Measurements from ENCODE around the gene CPNE2. TPM values are rescaled to one million over a fixed set of nuclear protein-coding genes. Genes with fewer than 3 reads are reported as not detected.

CPNE2 gene
- total and polyA plus RNA-seq, 9 donors: 12.3 to 32.3 (median 18.1) TPM

DNA sequence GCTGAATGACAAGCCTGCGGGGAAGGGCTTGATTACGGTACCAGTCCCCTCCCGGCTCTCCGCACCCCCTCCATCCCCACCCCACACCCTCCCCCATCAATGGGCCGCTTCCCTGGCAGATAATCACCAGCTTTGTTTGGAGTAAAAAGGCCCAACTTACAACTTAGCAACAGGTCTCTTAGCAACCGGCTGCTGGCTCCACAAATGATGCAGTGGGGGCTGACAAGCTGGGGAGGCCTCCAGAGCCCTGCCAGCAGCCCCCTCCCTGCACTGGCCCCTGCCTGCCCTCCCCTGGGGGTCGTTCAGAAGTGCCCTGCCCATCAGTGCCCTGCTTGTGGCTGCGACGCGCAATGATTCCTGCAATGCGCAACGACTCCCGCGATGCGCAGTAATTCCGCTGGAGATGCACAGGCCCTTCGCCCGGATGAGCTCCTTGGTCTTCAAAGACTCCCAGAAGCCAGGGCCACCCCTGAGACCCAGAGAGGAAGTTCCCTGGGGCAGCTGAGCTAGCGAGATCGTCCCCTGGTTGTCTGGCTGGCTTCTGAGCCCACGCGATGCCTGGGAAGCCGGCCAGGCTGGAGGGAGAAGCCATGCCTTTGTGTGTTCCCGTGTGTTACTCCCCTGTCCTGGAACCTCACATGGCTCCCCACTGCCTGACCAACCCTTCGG, 23.3 kb downstream of the CPNE2 start:
- Histone ChIP-seq H3K36me3 (no peaks in the 10 kb centered on the region), H3K9me3 (no peaks in the 10 kb centered on the region), H3K27ac (peak overlapping the region in 1 of 2 donors; percentile 25), H3K4me3 (no peak overlapping the region), H3K4me1 (ENCODE audit: insufficient read depth) (no peaks in the 10 kb centered on the region), H3K27me3 (no peaks in the 10 kb centered on the region)
- no peak for TF ChIP-seq EP300 (IDR thresholded peaks at IDR 0.05)
- no peak for TF ChIP-seq POLR2A (IDR thresholded peaks at IDR 0.05)
- TF ChIP-seq, protein P1, sequence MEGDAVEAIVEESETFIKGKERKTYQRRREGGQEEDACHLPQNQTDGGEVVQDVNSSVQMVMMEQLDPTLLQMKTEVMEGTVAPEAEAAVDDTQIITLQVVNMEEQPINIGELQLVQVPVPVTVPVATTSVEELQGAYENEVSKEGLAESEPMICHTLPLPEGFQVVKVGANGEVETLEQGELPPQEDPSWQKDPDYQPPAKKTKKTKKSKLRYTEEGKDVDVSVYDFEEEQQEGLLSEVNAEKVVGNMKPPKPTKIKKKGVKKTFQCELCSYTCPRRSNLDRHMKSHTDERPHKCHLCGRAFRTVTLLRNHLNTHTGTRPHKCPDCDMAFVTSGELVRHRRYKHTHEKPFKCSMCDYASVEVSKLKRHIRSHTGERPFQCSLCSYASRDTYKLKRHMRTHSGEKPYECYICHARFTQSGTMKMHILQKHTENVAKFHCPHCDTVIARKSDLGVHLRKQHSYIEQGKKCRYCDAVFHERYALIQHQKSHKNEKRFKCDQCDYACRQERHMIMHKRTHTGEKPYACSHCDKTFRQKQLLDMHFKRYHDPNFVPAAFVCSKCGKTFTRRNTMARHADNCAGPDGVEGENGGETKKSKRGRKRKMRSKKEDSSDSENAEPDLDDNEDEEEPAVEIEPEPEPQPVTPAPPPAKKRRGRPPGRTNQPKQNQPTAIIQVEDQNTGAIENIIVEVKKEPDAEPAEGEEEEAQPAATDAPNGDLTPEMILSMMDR (IDR thresholded peaks at IDR 0.05): no peak
- intact Hi-C loops (cut with DNase I): no loop called here
- 12 to 48% (median 43%) methylated on average over 24 to 25 of the region's 25 CpGs for WGBS, 3 donors
- peak; percentile 49 to 80 (median 63) for DNase-seq

DNA sequence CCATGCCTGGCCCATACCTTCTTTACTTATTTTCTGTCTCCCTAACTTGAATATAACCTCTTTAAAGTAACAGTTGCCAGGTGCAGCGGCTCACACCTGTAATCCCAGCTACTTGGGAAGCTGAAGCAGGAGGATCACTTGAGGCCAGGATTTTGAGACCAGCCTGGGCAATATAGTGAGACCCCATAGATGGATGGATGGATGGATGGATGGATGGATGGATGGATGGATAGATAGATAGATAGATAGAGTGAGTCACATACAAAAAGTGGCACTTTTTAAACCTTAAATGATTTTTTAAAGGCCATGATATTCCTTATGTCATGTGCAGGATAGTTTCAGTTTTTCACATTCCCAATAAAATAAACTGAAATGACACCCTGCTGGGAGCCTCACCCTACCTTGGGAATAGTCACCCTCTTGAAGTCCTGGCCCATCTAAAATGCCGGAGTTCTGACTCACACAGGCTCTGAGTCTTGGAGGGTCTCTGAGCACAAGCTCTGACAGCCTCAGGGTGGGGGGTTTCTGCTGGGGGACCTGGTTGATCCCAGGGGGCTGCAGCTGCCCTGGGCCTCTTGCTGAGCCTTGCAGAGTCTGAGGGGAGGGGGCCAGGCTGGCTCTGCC, 26.2 kb downstream of the CPNE2 start:
- H3K36me3 ChIP-seq: no peaks in the 10 kb centered on the region
- H3K4me1 ChIP-seq (ENCODE audit: insufficient read depth): no peaks in the 10 kb centered on the region
- no peaks in the 10 kb centered on the region for H3K9me3 ChIP-seq
- H3K4me3 ChIP-seq: no peak overlapping the region
- 96 to 100% (median 98%) methylated on average over 2 of the region's 2 CpGs for WGBS, 3 donors
- no peak for DNase-seq
- intact Hi-C loops (cut with DNase I): no loop called here
- H3K27me3 ChIP-seq: no peaks in the 10 kb centered on the region
- no peak overlapping the region for H3K27ac ChIP-seq
- no peak for TF ChIP-seq EP300 (IDR thresholded peaks at IDR 0.05)
- TF ChIP-seq, protein P1 (IDR thresholded peaks at IDR 0.05): no peak
- no peak for TF ChIP-seq POLR2A (IDR thresholded peaks at IDR 0.05)

DNA sequence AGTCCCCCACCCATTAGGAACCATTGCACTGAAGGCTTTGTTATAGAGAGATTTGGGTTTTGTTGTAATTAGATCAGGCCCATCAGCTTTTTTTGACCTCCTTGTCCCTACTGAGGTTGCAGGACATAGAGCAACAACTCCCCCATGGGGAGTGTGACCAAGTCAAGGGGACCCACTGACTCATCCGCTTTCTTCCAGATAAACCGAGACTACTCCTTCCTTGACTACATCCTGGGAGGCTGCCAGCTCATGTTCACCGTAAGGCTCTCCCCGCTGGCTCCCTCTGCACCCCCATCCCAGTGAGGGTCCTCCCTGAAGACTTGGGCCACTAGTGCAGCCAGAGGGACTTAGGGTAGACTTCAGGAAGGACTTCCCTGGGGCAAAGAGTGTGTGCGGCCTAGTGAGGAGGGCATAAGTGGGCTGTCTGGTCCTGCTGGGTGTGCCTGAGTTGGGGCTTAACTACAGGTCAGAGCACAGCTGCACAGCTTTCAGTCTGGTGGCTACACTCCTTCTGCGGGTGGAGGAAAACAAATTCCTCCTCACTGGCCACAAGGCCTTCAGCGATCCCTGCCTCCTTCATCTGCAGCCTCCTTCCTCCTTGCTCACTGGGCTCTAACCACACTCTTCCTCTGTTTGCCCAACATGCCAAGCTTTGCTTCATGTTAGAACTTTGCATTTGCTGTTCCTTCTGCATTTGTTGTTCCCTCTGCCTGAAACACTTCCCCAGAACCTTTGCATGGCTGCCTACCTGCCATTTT, 31.0 kb downstream of the CPNE2 start:
- no peak for DNase-seq
- TF ChIP-seq EP300 (IDR thresholded peaks at IDR 0.05): no peak
- no peaks in the 10 kb centered on the region for H3K4me1 ChIP-seq (ENCODE audit: insufficient read depth)
- H3K27ac ChIP-seq: no peak overlapping the region
- intact Hi-C loops (cut with DNase I): no loop called here
- no peaks in the 10 kb centered on the region for H3K27me3 ChIP-seq
- H3K9me3 ChIP-seq: no peaks in the 10 kb centered on the region
- WGBS, 3 donors: 73 to 81% (median 74%) methylated on average over 7 of the region's 7 CpGs
- H3K4me3 ChIP-seq: no peak overlapping the region
- H3K36me3 ChIP-seq: no peaks in the 10 kb centered on the region

DNA sequence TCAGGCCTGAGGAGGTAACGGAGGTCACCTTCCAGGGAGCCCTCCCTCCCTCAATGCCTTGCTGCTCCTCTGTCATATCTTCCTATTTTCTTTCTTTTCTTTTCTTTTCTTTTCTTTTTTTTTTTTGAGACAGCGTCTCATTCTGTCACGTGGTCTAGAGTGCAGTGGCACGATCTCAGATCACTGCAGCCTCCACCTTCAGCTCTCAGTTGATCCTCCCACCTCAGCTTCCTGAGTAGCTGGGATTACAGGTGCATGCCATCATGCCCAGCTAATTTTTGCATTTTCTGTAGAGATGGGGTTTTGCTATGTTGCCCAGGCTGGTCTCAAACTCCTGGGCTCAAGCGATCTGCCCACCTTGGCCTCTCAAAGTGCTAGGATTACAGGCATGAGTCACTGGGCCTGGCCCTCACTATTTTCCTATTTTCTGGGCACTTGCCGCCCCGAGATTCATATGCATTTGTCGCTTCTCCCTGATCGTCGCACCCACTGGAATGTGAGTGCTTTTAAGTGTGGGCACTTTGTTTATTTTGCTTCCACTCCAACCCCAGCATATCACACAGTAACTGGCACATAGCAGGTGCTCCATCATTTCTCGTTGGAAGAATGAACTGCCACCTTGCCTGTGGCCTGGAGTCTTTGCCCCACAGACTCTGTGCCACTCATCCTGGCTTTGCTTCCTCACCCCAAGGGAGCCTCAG, 31.7 kb downstream of the CPNE2 start:
- intact Hi-C loops (cut with DNase I): no loop called here
- Histone ChIP-seq H3K9me3 (no peaks in the 10 kb centered on the region), H3K27me3 (no peaks in the 10 kb centered on the region), H3K36me3 (no peaks in the 10 kb centered on the region), H3K4me1 (ENCODE audit: insufficient read depth) (no peaks in the 10 kb centered on the region), H3K27ac (no peak overlapping the region), H3K4me3 (no peak overlapping the region)
- TF ChIP-seq, protein P1 (IDR thresholded peaks at IDR 0.05): no peak
- TF ChIP-seq POLR2A (IDR thresholded peaks at IDR 0.05) (no peak), EP300 (IDR thresholded peaks at IDR 0.05) (no peak)
- no peak for DNase-seq
- WGBS, 3 donors: 78 to 83% (median 79%) methylated on average over 11 of the region's 11 CpGs

All from ovary (tissue), 9 donors.